ENCODE data around the gene CASZ1. TPM values are rescaled to one million over a fixed set of nuclear protein-coding genes. Genes with fewer than 3 reads are reported as not detected.

Gene CASZ1
- total and polyA plus RNA-seq, 10 of the 15 experiments (the other 5 are each of a cell fraction or from before 2014, with no cell fraction given), result 0.52 to 9.8 (median 3.7) TPM

DNA sequence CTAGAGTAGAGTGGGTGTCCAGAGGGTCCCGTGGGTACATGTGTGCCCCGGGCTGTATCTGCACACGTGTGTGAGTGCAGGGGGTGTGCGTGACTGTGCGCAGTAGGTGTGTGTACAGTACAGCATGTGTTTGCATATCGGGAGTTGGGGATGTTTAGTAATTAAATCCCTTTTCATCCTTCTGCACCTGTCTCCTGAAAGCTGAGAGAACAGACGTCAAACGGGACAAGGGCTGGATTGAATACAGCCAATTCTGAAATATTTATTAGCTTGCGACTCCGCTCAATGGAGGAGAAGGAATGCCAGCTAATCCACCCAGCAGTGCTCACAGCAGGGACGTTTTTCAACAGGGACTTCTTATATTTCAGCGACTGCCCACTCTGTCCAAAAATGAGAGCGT lies 44.7 kb upstream of the CASZ1 start:
- no TSS peak for BruUV-seq (replicated peaks)
- CTCF ChIA-PET, result interaction anchor here (1.5 kb wide), 1 partner anchor 333 kb away, joined by 3 read pairs; no protein-coding TSS in a partner anchor
- Histone ChIP-seq H3K27me3 (replicated peaks in 1 of 2; ENCODE audit: control insufficient read depth in 2 of 2, insufficient read depth in 2 of 2, low read length in 1 of 2) (peaks cover 4% of the 10 kb centered on the region in 2 experiments; a peak in 3 of 4 replicates), H3K4me1 (ENCODE audit: control insufficient read depth, insufficient read depth, low read length) (no peaks in the 10 kb centered on the region), H3K4me2 (ENCODE audit: control insufficient read depth, insufficient read depth) (no peak overlapping the region), H4K20me1 (ENCODE audit: control insufficient read depth, insufficient read depth) (no peaks in the 10 kb centered on the region), H3K36me3 (ENCODE audit: control insufficient read depth in 2 of 2, insufficient read depth in 2 of 2, low read length in 1 of 2) (no peaks in the 10 kb centered on the region), H3K9ac (ENCODE audit: control insufficient read depth, insufficient read depth, low read length) (no peak overlapping the region), H3K4me3 (no peak overlapping the region), H3K9me3 (replicated peaks; ENCODE audit: control insufficient read depth, insufficient read depth, low read length) (no peaks in the 10 kb centered on the region; the same call in 1 of the 3 replicates), H2AFZ (ENCODE audit: control insufficient read depth, low read depth, low read length) (no peak overlapping the region), H3K79me2 (ENCODE audit: control insufficient read depth, insufficient read depth, low read length) (no peaks in the 10 kb centered on the region), H3K27ac (ENCODE audit: control insufficient read depth, insufficient read depth) (no peak overlapping the region)
- SMC1A ChIA-PET (ENCODE audit: uncharacterized antibody, unreplicated experiment), result no interaction called here
- ATAC-seq, result no peak
- FAIRE-seq, result no peak
- POLR2A ChIA-PET, result no interaction called here
- intact Hi-C loops (cut with micrococcal nuclease; ENCODE audit: unreplicated experiment) (no loop called here), in situ Hi-C loops (cut with MboI) (no loop called here)
- 30% methylated on average over 13 of the region's 13 CpGs for WGBS (ENCODE audit: insufficient coverage, insufficient replicate concordance, low lambda C conversion rate, missing lambda C conversion rate)
- RAD21 ChIA-PET (ENCODE audit: unreplicated experiment), result no interaction called here
- DNase-seq (ENCODE audit: low read depth, low spot score), result no peak
- TF ChIP-seq, protein P1, sequence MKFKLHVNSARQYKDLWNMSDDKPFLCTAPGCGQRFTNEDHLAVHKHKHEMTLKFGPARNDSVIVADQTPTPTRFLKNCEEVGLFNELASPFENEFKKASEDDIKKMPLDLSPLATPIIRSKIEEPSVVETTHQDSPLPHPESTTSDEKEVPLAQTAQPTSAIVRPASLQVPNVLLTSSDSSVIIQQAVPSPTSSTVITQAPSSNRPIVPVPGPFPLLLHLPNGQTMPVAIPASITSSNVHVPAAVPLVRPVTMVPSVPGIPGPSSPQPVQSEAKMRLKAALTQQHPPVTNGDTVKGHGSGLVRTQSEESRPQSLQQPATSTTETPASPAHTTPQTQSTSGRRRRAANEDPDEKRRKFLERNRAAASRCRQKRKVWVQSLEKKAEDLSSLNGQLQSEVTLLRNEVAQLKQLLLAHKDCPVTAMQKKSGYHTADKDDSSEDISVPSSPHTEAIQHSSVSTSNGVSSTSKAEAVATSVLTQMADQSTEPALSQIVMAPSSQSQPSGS (IDR thresholded peaks at IDR 0.05; ENCODE audit: low read length), result no peak
- TF ChIP-seq NFXL1 (IDR thresholded peaks at IDR 0.05; ENCODE audit: borderline replicate concordance) (no peak), TCF7 (IDR thresholded peaks at IDR 0.05; ENCODE audit: borderline replicate concordance) (no peak), CBX3 (IDR thresholded peaks at IDR 0.05; ENCODE audit: borderline replicate concordance, low read depth) (no peak), NBN (IDR thresholded peaks at IDR 0.05) (no peak), IKZF2 (IDR thresholded peaks at IDR 0.05) (no peak), ZNF384 (IDR thresholded peaks at IDR 0.05; ENCODE audit: borderline replicate concordance, low read depth, low read length) (no peak), POLR2A (IDR thresholded peaks at IDR 0.05; ENCODE audit: low read depth, low read length) (no peak), RBBP5 (conservative IDR thresholded peaks at IDR 0.05) (no peak), BACH1 (IDR thresholded peaks at IDR 0.05; ENCODE audit: borderline replicate concordance) (no peak)
- TF ChIP-seq, protein P2, sequence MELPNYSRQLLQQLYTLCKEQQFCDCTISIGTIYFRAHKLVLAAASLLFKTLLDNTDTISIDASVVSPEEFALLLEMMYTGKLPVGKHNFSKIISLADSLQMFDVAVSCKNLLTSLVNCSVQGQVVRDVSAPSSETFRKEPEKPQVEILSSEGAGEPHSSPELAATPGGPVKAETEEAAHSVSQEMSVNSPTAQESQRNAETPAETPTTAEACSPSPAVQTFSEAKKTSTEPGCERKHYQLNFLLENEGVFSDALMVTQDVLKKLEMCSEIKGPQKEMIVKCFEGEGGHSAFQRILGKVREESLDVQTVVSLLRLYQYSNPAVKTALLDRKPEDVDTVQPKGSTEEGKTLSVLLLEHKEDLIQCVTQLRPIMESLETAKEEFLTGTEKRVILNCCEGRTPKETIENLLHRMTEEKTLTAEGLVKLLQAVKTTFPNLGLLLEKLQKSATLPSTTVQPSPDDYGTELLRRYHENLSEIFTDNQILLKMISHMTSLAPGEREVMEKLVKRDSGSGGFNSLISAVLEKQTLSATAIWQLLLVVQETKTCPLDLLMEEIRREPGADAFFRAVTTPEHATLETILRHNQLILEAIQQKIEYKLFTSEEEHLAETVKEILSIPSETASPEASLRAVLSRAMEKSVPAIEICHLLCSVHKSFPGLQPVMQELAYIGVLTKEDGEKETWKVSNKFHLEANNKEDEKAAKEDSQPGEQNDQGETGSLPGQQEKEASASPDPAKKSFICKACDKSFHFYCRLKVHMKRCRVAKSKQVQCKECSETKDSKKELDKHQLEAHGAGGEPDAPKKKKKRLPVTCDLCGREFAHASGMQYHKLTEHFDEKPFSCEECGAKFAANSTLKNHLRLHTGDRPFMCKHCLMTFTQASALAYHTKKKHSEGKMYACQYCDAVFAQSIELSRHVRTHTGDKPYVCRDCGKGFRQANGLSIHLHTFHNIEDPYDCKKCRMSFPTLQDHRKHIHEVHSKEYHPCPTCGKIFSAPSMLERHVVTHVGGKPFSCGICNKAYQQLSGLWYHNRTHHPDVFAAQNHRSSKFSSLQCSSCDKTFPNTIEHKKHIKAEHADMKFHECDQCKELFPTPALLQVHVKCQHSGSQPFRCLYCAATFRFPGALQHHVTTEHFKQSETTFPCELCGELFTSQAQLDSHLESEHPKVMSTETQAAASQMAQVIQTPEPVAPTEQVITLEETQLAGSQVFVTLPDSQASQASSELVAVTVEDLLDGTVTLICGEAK (IDR thresholded peaks at IDR 0.05; ENCODE audit: borderline replicate concordance), result no peak
- TF ChIP-seq, protein P3, sequence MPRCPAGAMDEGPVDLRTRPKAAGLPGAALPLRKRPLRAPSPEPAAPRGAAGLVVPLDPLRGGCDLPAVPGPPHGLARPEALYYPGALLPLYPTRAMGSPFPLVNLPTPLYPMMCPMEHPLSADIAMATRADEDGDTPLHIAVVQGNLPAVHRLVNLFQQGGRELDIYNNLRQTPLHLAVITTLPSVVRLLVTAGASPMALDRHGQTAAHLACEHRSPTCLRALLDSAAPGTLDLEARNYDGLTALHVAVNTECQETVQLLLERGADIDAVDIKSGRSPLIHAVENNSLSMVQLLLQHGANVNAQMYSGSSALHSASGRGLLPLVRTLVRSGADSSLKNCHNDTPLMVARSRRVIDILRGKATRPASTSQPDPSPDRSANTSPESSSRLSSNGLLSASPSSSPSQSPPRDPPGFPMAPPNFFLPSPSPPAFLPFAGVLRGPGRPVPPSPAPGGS (IDR thresholded peaks at IDR 0.05; ENCODE audit: borderline replicate concordance, insufficient read depth, low read depth, low read length, poor library complexity, severe bottlenecking), result no peak
- TF ChIP-seq, protein P4, sequence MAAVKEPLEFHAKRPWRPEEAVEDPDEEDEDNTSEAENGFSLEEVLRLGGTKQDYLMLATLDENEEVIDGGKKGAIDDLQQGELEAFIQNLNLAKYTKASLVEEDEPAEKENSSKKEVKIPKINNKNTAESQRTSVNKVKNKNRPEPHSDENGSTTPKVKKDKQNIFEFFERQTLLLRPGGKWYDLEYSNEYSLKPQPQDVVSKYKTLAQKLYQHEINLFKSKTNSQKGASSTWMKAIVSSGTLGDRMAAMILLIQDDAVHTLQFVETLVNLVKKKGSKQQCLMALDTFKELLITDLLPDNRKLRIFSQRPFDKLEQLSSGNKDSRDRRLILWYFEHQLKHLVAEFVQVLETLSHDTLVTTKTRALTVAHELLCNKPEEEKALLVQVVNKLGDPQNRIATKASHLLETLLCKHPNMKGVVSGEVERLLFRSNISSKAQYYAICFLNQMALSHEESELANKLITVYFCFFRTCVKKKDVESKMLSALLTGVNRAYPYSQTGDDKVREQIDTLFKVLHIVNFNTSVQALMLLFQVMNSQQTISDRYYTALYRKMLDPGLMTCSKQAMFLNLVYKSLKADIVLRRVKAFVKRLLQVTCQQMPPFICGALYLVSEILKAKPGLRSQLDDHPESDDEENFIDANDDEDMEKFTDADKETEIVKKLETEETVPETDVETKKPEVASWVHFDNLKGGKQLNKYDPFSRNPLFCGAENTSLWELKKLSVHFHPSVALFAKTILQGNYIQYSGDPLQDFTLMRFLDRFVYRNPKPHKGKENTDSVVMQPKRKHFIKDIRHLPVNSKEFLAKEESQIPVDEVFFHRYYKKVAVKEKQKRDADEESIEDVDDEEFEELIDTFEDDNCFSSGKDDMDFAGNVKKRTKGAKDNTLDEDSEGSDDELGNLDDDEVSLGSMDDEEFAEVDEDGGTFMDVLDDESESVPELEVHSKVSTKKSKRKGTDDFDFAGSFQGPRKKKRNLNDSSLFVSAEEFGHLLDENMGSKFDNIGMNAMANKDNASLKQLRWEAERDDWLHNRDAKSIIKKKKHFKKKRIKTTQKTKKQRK (IDR thresholded peaks at IDR 0.05; ENCODE audit: low read depth, low read length), result no peak
- TF ChIP-seq, protein P5, sequence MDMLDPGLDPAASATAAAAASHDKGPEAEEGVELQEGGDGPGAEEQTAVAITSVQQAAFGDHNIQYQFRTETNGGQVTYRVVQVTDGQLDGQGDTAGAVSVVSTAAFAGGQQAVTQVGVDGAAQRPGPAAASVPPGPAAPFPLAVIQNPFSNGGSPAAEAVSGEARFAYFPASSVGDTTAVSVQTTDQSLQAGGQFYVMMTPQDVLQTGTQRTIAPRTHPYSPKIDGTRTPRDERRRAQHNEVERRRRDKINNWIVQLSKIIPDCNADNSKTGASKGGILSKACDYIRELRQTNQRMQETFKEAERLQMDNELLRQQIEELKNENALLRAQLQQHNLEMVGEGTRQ (IDR thresholded peaks at IDR 0.05; ENCODE audit: borderline replicate concordance, low read depth, low read length), result no peak
